Stimulated activated CD8-positive, alpha-beta memory T cell treated with anti-CD3 and anti-CD28 coated beads, Interleukin-12 subunit alpha, Interleukin-12 subunit beta, amount 100 ng/mL, for 24 hours (primary cell): ENCODE measurements around the gene LY86.
"Not testable (repeated sequence)": the region's sequence is repeated elsewhere in the genome, so short reads cannot be mapped to it uniquely, and the experiment has no call there.

ENCODE experiments used
- DNase-seq: peaks from one replicate; pipeline ENCODE4 v3.0.0-alpha.2; 2020; ENCODE audit errors: extremely low read depth

Gene LY86

DNA sequence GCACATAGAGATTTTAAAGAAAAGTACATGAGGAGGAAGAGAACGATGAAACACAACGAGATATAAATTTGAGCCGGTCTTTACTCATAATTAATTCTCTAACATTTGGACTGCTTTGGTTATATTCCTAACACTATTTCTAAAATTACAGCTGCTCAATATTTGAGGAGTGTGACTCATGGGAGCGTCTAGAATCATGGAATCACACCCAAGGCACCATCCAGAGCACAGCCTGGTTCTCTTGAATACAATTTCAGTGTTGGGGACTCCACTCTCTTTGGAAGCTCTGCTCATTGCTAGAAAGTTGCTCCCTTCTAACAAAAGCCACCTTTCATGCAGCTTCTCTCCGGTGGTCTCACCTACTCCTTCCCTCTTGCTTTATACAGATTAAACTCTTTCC, 64.4 kb downstream of the LY86 start:
- DNase-seq = no peak

DNA sequence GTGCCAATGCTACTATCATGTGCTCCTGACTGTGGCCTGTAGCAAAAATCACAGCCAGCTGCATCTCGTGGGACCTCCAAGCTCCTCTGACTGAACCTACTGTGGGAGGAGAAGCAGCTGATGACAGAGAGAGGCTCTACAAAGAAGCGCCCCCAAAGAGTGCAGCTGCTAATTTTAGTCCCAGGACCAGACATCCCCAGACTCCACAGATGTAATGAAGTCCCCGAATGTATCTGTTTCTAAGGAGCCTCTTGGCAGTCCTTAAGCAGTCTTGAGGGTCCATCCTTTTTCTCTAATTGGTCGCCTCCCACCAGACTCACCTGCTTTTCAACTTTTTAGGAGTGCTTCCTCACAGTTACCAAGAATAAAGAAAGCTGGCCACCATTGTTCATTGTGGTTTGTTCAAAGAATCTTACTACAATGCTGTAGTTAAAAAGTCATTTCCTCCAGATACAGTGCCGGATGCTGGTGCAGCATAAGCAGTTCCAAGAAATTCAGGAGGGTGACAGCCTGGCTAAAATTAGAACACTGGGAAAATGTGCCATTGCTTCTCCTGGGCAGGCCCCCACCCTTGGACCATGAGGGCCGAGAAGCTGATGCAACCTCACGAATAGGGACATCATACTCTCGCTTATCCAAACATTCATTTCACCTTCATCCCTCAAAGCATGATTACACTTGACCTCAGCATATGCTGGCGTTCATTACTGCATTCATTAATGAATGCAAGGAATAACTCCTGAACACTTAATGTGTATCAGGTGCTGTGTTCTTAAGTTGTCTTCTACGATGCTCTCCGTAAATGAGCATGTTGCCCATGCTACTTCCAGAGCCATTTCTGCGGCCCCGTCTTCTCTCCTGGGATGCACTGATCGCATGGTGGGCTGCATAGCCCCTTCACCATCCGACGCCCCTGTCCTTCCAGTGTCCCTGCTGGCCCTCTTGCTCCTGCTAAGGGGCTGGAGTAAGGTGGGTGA, 66.4 kb downstream of the LY86 start:
- no peak for DNase-seq

DNA sequence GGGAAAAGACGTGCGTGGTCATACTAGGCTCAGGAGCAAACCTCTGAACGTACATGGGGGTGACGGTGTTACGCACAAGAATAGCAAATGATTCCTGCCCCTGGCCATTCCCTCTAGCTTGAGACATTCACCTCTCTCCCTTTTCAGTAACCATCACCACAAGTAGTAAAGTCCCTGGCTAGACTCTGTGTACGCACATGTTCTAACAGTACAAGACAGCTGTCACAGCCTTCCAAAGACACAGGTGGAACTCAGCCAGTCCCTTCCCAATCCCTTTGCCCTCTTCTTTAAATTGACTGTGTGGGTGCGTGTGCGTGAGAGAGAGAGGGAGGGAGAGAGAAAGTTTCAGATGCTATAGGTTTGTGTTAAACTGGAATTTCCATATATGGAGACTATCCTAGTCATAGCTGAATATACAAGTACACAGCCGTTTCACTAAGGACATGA, 67.3 kb downstream of the LY86 start:
- no peak for DNase-seq

GRCh38 chr6:6656287-6656686, 67.8 kb downstream of the LY86 start:
- DNase-seq = no peak

- no peak for DNase-seq
Observed at GRCh38 chr6:6657085-6657819, 68.7 kb downstream of the LY86 start.

DNA sequence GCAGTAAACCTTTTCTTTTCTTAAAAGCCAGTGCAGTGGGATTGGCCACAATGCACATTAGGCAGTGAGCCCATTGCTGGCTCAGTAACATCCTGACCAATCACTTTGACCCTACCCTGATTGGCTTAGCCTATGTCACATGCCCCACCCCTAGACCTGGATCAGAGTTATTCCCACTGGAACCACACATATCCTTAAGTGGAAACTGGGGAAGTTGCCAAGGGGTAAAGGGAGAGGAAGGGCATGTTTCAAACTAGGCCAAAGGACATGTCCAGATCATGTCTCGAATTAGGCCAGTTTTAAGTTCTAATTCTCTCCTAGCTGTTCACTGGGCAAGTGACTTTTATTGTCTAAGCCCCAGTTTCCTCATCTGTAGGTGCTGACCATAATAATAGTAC, 69.3 kb downstream of the LY86 start:
- no peak for DNase-seq

- no peak for DNase-seq
Observed at GRCh38 chr6:6659600-6660327, 71.2 kb downstream of the LY86 start.

GRCh38 chr6:6660339-6661045, 72.0 kb downstream of the LY86 start:
- no peak for DNase-seq

- no peak for DNase-seq
Observed at GRCh38 chr6:6661191-6661590, 72.7 kb downstream of the LY86 start.

DNA sequence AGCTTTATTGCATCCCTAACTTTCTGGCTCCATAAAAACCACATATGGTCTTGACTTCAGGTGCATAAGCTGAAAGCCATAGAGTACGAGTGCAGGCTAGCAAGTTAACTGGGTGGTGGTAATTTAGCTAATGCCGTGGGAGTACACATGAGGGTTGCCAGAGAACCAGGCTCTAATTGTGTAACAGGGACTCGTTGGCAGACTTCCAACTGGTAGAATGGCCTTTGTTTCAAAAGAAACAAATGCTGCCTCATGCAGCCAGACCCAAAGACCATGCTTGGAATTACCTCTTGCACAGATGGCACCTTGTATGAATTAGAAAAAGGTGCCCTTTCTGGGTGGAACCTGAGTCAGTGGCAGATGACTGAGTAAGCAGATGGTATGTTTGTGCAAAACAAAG, 73.2 kb downstream of the LY86 start:
- no peak for DNase-seq

DNA sequence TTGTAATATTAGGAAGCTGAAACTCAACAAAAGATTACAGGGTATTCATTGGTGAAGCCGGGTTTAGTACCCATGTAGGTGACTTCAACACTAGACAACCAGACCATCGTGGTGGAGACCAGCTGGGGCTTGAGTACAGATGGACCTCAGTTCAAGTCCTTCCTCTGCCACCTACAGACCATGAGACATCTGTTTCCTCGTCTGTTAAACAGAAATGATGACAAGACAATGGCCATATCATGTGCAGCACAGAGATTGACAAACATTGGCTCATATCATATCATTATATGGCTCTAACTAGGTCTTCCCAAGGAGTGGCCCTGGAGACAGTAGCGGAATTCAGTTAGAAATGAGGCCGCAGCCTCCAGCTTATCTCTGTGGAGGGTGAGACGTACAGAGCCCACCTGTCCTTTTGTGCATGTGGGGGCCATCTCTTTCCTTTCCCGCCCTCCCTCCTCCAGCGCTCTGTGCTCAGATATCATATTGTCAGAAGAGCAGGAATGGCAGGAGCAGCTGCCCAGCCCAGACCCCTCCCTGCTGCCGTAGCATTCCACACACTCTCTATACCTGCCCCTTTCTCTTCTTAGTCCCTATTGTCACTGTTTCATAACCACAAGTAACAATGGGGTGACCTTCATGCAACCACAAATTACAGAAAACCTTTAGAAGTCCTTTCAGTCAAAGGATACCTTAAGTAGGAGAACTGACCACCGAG, 75.1 kb downstream of the LY86 start:
- DNase-seq = no peak

GRCh38 chr6:6665555-6666243, 77.2 kb downstream of the LY86 start:
- no peak for DNase-seq

DNA sequence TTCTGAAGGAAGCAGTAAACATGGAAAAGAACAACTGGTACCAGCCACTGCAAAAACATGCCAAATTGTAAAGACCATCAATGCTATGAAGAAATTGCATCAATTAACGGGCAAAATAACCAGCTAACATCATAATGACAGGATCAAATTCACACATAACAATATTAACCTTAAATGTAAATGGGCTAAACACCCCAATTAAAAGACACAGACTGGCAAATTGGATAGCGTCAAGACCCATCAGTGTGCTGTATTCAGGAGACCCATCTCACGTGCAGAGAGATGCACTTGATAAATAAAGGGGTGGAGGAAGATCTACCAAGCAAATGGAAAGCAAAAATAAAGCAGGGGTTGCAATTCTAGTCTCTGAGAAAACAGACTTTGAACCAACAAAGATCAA, 81.6 kb downstream of the LY86 start:
- not testable (repeated sequence) for DNase-seq

GRCh38 chr6:6674872-6675271, 86.4 kb downstream of the LY86 start:
- no peak for DNase-seq

- no peak for DNase-seq
Observed at GRCh38 chr6:6676910-6677441, 88.5 kb downstream of the LY86 start.

- DNase-seq = no peak
Observed at GRCh38 chr6:6678185-6678671, 89.7 kb downstream of the LY86 start.

GRCh38 chr6:6678811-6679210, 90.3 kb downstream of the LY86 start:
- no peak for DNase-seq

GRCh38 chr6:6679633-6680032, 91.1 kb downstream of the LY86 start:
- no peak for DNase-seq

GRCh38 chr6:6680526-6680925, 92.0 kb downstream of the LY86 start:
- no peak for DNase-seq
